ENCODE data around the gene CD3G.

The CD3G gene

DNA sequence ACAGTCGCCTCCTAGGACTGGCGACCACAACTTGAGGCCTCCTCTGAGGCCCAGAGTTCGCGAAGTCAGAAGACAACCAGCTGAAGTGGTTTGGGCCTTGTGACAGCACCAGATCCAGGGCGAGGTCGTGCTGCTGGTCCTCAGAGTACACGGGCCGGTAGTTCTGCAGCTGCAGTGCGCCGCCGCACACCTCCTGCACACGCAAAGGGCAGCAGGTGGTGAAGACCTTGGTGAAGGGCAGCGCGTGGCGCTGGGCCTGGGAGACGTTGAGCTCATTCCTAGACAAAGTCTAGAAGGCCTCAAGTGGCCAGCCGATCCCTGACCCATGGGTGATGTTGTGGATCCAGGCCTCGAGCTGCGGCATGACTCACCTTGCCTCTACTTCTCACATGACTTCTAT, 21.4 kb upstream of the CD3G start:
- TF ChIP-seq CTCF (IDR thresholded peaks at IDR 0.05; ENCODE audit: insufficient read depth, missing control alignments), result no peak
- no peak for DNase-seq (ENCODE audit: insufficient read length, low spot score)
- no peak for FAIRE-seq

- no peak for DNase-seq (ENCODE audit: insufficient read length, low spot score)
- TF ChIP-seq CTCF (IDR thresholded peaks at IDR 0.05; ENCODE audit: insufficient read depth, missing control alignments), result no peak
- FAIRE-seq, result no peak
Measured at GRCh38 chr11:118325283-118325682, 18.9 kb upstream of the CD3G start.

DNA sequence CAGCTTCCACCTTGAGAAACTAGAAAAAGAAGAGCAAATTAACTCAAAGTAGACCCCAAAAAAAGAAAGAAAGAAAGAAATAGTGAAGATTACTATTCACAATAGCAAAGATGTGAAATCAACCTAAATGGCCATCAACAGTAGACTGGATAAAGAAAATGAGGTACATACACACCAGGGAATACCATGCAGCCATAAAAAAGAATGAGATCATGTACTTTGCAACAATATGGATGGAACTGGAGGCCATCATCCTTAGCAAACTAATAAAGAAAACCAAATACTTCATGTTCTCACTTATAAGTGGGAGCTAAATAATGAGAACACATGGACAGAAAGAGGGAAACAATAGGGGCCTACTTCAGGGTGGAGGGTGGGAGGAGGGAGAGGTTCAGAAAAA, 15.4 kb upstream of the CD3G start:
- TF ChIP-seq CTCF (IDR thresholded peaks at IDR 0.05; ENCODE audit: insufficient read depth, missing control alignments), result no peak
- DNase-seq (ENCODE audit: insufficient read length, low spot score) (no peak), FAIRE-seq (no peak)

DNA sequence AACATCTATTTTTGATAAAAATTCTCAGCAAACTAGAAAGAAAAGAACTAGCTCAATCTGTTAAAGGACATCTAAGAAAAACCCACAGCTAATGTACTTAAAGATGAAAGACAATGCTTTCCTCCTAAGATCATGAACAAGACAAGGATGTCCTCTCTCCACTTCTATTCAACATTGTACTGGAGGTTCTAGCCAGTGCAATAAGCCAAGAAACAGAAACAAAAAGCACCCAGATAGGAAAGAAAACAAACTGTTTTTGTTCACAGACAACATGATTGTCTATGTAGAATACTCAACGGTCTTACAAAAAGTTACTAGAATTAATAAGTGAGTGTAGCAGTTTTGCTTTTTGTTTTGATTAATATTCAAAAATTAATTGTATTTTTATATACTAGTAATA, 9.4 kb upstream of the CD3G start:
- TF ChIP-seq CTCF (IDR thresholded peaks at IDR 0.05; ENCODE audit: insufficient read depth, missing control alignments), result no peak
- no peak for FAIRE-seq
- DNase-seq (ENCODE audit: insufficient read length, low spot score), result no peak

DNA sequence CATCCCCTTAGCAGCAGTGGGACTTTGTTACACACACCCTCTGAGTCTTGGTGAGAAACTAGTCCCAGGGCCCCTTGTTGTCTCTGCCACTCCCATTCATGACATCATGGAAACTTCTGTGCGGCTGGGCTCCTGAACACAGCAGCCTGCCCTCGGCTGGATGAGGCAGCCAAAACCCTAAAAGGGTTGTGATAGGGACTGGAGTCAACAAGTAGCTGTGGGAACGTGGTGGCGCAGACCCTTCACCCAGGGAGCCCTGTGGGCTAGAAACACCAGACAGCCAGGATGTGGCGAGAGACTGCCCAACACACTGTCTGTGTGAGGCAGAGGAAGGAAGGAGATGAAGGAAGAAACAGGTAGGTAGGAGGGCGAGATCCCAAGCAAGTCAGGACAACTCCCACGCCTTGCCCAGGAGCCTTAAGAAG, 5.5 kb upstream of the CD3G start:
- FAIRE-seq, result no peak
- no peak for TF ChIP-seq CTCF (IDR thresholded peaks at IDR 0.05; ENCODE audit: insufficient read depth, missing control alignments)
- DNase-seq (ENCODE audit: insufficient read length, low spot score), result no peak

DNA sequence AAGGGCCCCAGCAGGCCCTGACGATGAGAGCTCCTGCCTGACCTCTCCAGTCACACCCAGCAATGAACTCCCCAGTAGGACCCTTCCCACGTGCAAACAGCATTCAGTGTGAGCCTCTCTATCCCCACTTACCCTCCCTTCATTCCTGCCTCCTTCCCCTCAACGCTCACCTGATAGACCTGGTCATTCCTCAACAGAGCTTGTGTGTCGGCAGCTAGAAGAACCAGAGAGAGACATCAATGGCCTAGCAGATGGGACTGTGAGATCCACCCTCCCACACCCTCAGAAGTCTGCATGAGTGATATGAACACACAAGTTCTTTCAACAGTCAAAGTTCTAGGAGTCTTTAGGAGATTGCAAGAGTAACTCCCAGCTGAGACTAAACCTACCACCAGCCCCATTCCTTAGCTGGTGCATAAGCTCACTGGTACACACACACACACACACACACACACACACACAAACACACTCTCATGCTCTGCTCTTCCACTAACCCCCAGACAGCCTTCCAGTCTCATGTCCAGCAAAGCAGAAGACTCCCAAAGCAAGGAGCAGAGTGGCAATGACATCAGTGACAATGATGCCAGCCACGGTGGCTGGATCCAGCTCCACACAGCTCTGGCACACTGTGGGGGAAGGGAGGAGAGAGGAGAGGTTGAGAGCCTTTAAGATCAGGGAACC, 4.7 kb upstream of the CD3G start:
- DNase-seq (ENCODE audit: insufficient read length, low spot score) (no peak), FAIRE-seq (no peak)
- no peak for TF ChIP-seq CTCF (IDR thresholded peaks at IDR 0.05; ENCODE audit: insufficient read depth, missing control alignments)

DNA sequence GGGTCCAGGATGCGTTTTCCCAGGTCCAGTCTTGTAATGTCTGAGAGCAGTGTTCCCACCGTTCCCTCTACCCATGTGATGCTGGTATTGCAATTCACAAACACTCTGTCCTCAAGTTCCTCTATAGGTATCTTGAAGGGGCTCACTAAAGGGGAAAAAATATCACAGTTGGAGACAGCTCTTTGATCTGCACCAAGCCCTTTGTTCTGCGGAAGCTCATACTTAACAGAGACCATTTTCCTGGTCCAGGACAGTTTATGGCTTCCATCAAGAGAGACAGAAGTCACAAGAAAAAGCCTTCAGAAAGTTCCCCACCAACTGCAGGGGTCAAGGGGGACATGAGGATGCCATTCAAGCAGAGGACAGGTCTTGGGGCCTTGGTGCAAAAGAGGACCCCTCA, 3.7 kb upstream of the CD3G start:
- TF ChIP-seq CTCF (IDR thresholded peaks at IDR 0.05; ENCODE audit: insufficient read depth, missing control alignments), result no peak
- FAIRE-seq (no peak), DNase-seq (ENCODE audit: insufficient read length, low spot score) (no peak)

Data from D721Med (cell line).